Ishikawa (cell line): ENCODE measurements around the gene GPD2.

Experiments
- CEBPB ChIP-seq: IDR thresholded peaks from 2 replicates; pipeline ENCODE4 v1.6.1; 2012
- CREB1 ChIP-seq: IDR thresholded peaks from 2 replicates; pipeline ENCODE4 v1.6.1; 2012; ENCODE audit warnings: low read depth
- EGR1 ChIP-seq: IDR thresholded peaks from 2 replicates; pipeline ENCODE4 v1.6.1; 2012
- EP300 ChIP-seq: IDR thresholded peaks from 2 replicates; pipeline ENCODE4 v1.6.1; 2012; ENCODE audit warnings: borderline replicate concordance
- FOXM1 ChIP-seq: IDR thresholded peaks from 2 replicates; pipeline ENCODE4 v1.6.1; 2012; ENCODE audit warnings: low read depth, borderline replicate concordance
- NFIC ChIP-seq: IDR thresholded peaks from 2 replicates; pipeline ENCODE4 v1.6.1; 2012
- RAD21 ChIP-seq: IDR thresholded peaks from 2 replicates; pipeline ENCODE4 v1.6.1; 2012; ENCODE audit warnings: low read depth
- TAF1 ChIP-seq: IDR thresholded peaks from 2 replicates; pipeline ENCODE4 v1.6.1; 2012; ENCODE audit warnings: low read depth, mild to moderate bottlenecking
- TCF12 ChIP-seq: IDR thresholded peaks from 2 replicates; pipeline ENCODE4 v1.6.1; 2012; ENCODE audit warnings: low read depth
- TEAD4 ChIP-seq: IDR thresholded peaks from 2 replicates; pipeline ENCODE4 v1.6.1; 2012
- YY1 ChIP-seq: IDR thresholded peaks from 2 replicates; pipeline ENCODE4 v1.6.1; 2012; ENCODE audit warnings: low read depth
- ZBTB7A ChIP-seq: IDR thresholded peaks from 2 replicates; pipeline ENCODE4 v1.6.1; 2012; ENCODE audit warnings: low read depth
- TF ChIP-seq, protein P1 (sequence below): IDR thresholded peaks from 2 replicates; pipeline ENCODE4 v1.6.1; 2012
- TF ChIP-seq, protein P2 (sequence below): IDR thresholded peaks from 2 replicates; pipeline ENCODE4 v1.6.1; 2012; ENCODE audit warnings: low read depth, mild to moderate bottlenecking
- TF ChIP-seq, protein P3 (sequence below): IDR thresholded peaks from 2 replicates; pipeline ENCODE4 v1.6.1; 2012

The GPD2 gene

DNA sequence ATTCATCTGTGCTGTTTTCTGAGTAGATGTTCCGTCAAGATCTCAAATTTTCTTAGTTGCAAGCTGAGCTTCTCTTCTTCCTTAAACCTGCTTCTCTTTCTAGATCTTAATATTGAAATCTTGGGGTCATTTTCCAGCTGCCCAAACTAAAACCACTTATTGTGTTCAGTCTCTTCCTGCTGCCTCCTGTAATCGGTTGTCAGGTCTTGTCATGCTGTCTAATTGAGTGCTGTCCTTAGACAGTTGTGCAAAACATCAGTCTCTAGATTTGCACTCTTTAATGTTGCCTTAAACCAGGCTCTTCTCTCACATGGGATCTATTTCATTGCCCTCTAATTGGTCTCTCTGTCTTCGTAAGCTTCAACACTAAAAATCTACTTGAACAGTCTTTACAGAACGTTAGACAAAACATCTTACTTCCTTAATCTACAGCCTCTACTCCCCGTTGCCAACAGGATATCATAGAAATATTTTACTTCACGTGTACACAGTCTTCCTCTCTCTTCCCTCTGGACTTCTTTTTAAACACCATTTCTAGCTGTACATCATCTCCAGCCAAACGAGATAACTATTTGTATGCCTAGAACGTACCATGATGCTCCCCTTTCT is 34.9 kb downstream of the GPD2 start:
- no peak for TF ChIP-seq FOXM1
- TF ChIP-seq, protein P1, sequence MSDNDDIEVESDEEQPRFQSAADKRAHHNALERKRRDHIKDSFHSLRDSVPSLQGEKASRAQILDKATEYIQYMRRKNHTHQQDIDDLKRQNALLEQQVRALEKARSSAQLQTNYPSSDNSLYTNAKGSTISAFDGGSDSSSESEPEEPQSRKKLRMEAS, result no peak
- TF ChIP-seq, protein P2, sequence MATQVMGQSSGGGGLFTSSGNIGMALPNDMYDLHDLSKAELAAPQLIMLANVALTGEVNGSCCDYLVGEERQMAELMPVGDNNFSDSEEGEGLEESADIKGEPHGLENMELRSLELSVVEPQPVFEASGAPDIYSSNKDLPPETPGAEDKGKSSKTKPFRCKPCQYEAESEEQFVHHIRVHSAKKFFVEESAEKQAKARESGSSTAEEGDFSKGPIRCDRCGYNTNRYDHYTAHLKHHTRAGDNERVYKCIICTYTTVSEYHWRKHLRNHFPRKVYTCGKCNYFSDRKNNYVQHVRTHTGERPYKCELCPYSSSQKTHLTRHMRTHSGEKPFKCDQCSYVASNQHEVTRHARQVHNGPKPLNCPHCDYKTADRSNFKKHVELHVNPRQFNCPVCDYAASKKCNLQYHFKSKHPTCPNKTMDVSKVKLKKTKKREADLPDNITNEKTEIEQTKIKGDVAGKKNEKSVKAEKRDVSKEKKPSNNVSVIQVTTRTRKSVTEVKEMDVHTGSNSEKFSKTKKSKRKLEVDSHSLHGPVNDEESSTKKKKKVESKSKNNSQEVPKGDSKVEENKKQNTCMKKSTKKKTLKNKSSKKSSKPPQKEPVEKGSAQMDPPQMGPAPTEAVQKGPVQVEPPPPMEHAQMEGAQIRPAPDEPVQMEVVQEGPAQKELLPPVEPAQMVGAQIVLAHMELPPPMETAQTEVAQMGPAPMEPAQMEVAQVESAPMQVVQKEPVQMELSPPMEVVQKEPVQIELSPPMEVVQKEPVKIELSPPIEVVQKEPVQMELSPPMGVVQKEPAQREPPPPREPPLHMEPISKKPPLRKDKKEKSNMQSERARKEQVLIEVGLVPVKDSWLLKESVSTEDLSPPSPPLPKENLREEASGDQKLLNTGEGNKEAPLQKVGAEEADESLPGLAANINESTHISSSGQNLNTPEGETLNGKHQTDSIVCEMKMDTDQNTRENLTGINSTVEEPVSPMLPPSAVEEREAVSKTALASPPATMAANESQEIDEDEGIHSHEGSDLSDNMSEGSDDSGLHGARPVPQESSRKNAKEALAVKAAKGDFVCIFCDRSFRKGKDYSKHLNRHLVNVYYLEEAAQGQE, result no peak
- no peak for TF ChIP-seq TAF1
- TF ChIP-seq, protein P3, sequence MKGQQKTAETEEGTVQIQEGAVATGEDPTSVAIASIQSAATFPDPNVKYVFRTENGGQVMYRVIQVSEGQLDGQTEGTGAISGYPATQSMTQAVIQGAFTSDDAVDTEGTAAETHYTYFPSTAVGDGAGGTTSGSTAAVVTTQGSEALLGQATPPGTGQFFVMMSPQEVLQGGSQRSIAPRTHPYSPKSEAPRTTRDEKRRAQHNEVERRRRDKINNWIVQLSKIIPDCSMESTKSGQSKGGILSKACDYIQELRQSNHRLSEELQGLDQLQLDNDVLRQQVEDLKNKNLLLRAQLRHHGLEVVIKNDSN, result no peak
- no peak for TF ChIP-seq CEBPB
- no peak for TF ChIP-seq TEAD4

DNA sequence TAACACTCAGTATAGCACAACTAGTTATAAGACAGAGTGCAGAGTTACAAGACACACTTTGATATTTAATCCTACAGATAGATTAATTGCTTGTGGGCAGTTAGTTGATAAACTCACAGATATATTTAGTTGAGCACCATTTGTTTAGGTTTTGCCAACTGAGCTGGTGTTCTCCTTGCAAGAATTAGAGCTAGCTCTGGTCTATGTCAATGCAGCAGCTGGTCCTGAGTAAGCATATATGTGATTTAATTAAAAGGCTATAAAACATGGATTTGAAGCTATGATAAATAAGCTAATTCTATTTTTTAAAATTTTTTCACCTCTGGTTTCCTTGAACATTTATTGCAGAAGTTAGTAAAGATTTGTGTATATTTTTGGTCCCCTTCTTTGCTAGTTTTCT is 35.6 kb downstream of the GPD2 start:
- TF ChIP-seq EGR1 (no peak), CEBPB (no peak), TEAD4 (no peak), TAF1 (no peak), YY1 (no peak), ZBTB7A (no peak), NFIC (no peak), FOXM1 (no peak), CREB1 (no peak)
- TF ChIP-seq, protein P2, result no peak
- TF ChIP-seq, protein P3, result no peak
- TF ChIP-seq, protein P1, result no peak

DNA sequence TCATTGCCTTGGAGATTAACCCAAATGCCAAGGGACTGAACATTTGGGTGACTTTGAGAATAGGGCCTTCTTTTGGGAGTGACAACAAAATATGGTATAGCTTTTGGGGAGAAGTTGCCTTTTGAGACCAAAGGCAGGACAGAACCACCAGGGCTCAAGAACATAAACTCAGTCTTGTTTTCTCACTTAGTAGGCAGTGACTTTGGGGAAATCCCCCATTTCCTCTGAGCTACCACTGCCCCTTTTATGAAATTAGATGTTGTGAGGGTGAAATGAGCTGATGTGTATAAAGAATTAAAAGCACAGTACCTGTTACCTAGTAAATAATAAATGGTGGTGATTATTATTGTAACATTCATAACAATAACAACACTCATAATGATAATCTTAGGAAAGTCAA is 36.5 kb downstream of the GPD2 start:
- TF ChIP-seq TAF1 (no peak), FOXM1 (no peak), CREB1 (no peak), RAD21 (no peak)

DNA sequence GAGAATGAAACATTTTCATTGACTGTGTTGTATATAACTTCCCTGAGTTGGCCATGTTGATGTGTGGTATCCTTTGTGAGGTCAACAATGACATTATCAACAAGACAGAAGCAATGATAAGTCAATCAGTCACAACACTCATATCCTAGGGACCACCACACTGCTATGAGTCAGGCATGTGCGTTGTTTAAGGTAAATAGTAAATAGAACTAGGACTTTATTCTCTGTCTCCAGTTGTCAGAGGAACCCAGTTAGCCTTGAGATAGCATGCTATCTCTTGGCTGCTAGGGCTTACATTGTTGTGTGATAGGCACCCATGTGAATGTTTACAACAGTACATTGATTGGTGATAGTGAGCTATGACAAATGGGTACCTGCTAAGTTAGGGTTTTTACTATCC is 37.3 kb downstream of the GPD2 start:
- no peak for TF ChIP-seq TEAD4
- no peak for TF ChIP-seq TCF12
- no peak for TF ChIP-seq ZBTB7A
- TF ChIP-seq CREB1, result no peak
- no peak for TF ChIP-seq TAF1
- TF ChIP-seq, protein P3, result no peak
- no peak for TF ChIP-seq FOXM1
- no peak for TF ChIP-seq NFIC
- TF ChIP-seq RAD21, result no peak
- TF ChIP-seq, protein P1, result no peak
- no peak for TF ChIP-seq YY1
- TF ChIP-seq CEBPB, result no peak

- no peak for TF ChIP-seq FOXM1
- no peak for TF ChIP-seq EP300
- TF ChIP-seq TEAD4, result no peak
- TF ChIP-seq, protein P2, result no peak
- TF ChIP-seq CEBPB, result no peak
- no peak for TF ChIP-seq ZBTB7A
- no peak for TF ChIP-seq YY1
- TF ChIP-seq TAF1, result no peak
These were observed 38.2 kb downstream of the GPD2 start for GRCh38 chr2:156474401-156474800.
